HEK293 (cell line): ENCODE measurements around the gene FLOT2.

Experiments
- CTCF ChIA-PET: fragments of 350-600 bp; formaldehyde crosslinking; extraction: SDS; loops from one replicate; lab custom pipeline; 2021; ENCODE audit warnings: antibody characterized with exemption; lab: Yijun Ruan, JAX
- POLR2A ChIA-PET: fragments of 300-600 bp; formaldehyde crosslinking; extraction: SDS; loops from one replicate; lab custom pipeline; 2020; ENCODE audit warnings: antibody characterized with exemption, inconsistent platforms; lab: Yijun Ruan, JAX
- H3K27ac ChIP-seq: fragments of 200-500 bp; sonication (Bioruptor generic); 2 replicates; pipeline ENCODE4 v1.5.1; 2014; ENCODE audit warnings: low read depth, low read length, control low read depth, inconsistent platforms; ENCODE audit errors: extremely low read depth
- H3K36me3 ChIP-seq, 2 experiments: fragments of 200-500 bp in 1 of 2; sonication (Bioruptor generic) in 1 of 2; 1 replicate in 1 of 2; 2 replicates in 1 of 2; pipeline ENCODE4 v1.5.1; 2014 to 2017; ENCODE audit warnings: inconsistent platforms in 2 of 2, low read length in 2 of 2; ENCODE audit not compliant: control insufficient read depth in 2 of 2, insufficient read depth in 1 of 2
- H3K4me1 ChIP-seq: fragments of 200-500 bp; sonication (Bioruptor generic); 2 replicates; pipeline ENCODE4 v1.5.1; 2014; ENCODE audit warnings: mild to moderate bottlenecking, low read length, inconsistent platforms; ENCODE audit not compliant: control insufficient read depth, insufficient read depth
- H3K4me3 ChIP-seq: 2 replicates; pipeline ENCODE4 v1.5.1; 2011; ENCODE audit warnings: low read depth, mild to moderate bottlenecking, control low read depth, low read length, moderate library complexity
- H3K9me3 ChIP-seq: fragments of 200-500 bp; sonication (Bioruptor generic); 2 replicates; pipeline ENCODE4 v1.5.1; 2014; ENCODE audit warnings: low read depth, low read length, inconsistent platforms; ENCODE audit not compliant: control insufficient read depth, insufficient read depth
- IKZF3 ChIP-seq: fragments of 450-650 bp; IDR thresholded peaks from 2 replicates; pipeline ENCODE4 v1.5.0; 2018; ENCODE audit warnings: missing biosample characterization, mild to moderate bottlenecking, missing genetic modification characterization, moderate library complexity
- KLF16 ChIP-seq: fragments of 450-650 bp; formaldehyde crosslinking; IDR thresholded peaks from 2 replicates; pipeline ENCODE4 v1.5.1; 2017; ENCODE audit warnings: missing biosample characterization, missing genetic modification characterization
- MEIS1 ChIP-seq: sonication (generic); formaldehyde crosslinking; IDR thresholded peaks from 2 replicates; pipeline ENCODE4 v1.8.1; 2022; ENCODE audit warnings: missing genetic modification reagents, mild to moderate bottlenecking, borderline replicate concordance
- OVOL3 ChIP-seq: fragments of 450-650 bp; formaldehyde crosslinking; IDR thresholded peaks from 2 replicates; pipeline ENCODE4 v1.5.1; 2016; ENCODE audit warnings: missing biosample characterization, missing genetic modification characterization
- PRDM1 ChIP-seq: fragments of 450-650 bp; formaldehyde crosslinking; IDR thresholded peaks from 2 replicates; pipeline ENCODE4; 2016; ENCODE audit warnings: missing biosample characterization, missing genetic modification characterization
- REPIN1 ChIP-seq: fragments of 450-650 bp; formaldehyde crosslinking; IDR thresholded peaks from 2 replicates; pipeline ENCODE4 v1.5.1; 2017; ENCODE audit warnings: missing biosample characterization, missing genetic modification characterization, low read depth
- SP2 ChIP-seq: fragments of 450-650 bp; formaldehyde crosslinking; IDR thresholded peaks from 2 replicates; pipeline ENCODE4 v1.5.1; 2016; ENCODE audit warnings: missing biosample characterization, missing genetic modification characterization
- SP7 ChIP-seq: fragments of 450-650 bp; formaldehyde crosslinking; IDR thresholded peaks from 2 replicates; pipeline ENCODE4 v1.5.1; 2016; ENCODE audit warnings: missing biosample characterization, missing genetic modification characterization
- ZBTB17 ChIP-seq: fragments of 450-650 bp; formaldehyde crosslinking; IDR thresholded peaks from 2 replicates; pipeline ENCODE4 v1.5.1; 2016; ENCODE audit warnings: missing biosample characterization, missing genetic modification characterization
- ZBTB20 ChIP-seq: fragments of 450-650 bp; formaldehyde crosslinking; IDR thresholded peaks from 2 replicates; pipeline ENCODE4 v1.5.1; 2016; ENCODE audit warnings: missing biosample characterization, missing genetic modification characterization
- ZNF10 ChIP-seq: fragments of 450-650 bp; formaldehyde crosslinking; IDR thresholded peaks from 2 replicates; pipeline ENCODE4 v1.5.1; 2017; ENCODE audit warnings: missing biosample characterization, missing genetic modification characterization
- ZNF146 ChIP-seq: fragments of 450-650 bp; formaldehyde crosslinking; IDR thresholded peaks from 2 replicates; pipeline ENCODE4 v1.5.1; 2016; ENCODE audit warnings: missing biosample characterization, missing genetic modification characterization
- ZNF155 ChIP-seq: fragments of 450-650 bp; formaldehyde crosslinking; IDR thresholded peaks from 2 replicates; pipeline ENCODE4 v1.5.1; 2016; ENCODE audit warnings: missing biosample characterization, missing genetic modification characterization
- ZNF19 ChIP-seq: fragments of 450-650 bp; formaldehyde crosslinking; IDR thresholded peaks from 2 replicates; pipeline ENCODE4; 2016; ENCODE audit warnings: missing biosample characterization, missing genetic modification characterization, low read depth
- ZNF211 ChIP-seq: fragments of 450-650 bp; formaldehyde crosslinking; IDR thresholded peaks from 2 replicates; pipeline ENCODE4 v1.5.1; 2016; ENCODE audit warnings: low read depth, missing biosample characterization, missing genetic modification characterization
- ZNF274 ChIP-seq, 2 experiments: fragments of 200-500 bp in 1 of 2; fragments of 450-650 bp in 1 of 2; sonication (Bioruptor generic) in 1 of 2; formaldehyde crosslinking in 1 of 2; IDR thresholded peaks; 2 replicates each; pipeline versions ENCODE4 v1.5.1 to v1.6.1; 2014 to 2016; ENCODE audit warnings: borderline replicate concordance in 1 of 2, inconsistent platforms in 1 of 2, low read length in 1 of 2, missing biosample characterization in 1 of 2, missing genetic modification characterization in 1 of 2
- ZNF292 ChIP-seq: fragments of 450-650 bp; formaldehyde crosslinking; IDR thresholded peaks from 2 replicates; pipeline ENCODE4 v1.5.1; 2016; ENCODE audit warnings: low read depth, missing biosample characterization, missing genetic modification characterization, borderline replicate concordance
- ZNF302 ChIP-seq: fragments of 450-650 bp; formaldehyde crosslinking; IDR thresholded peaks from 2 replicates; pipeline ENCODE4 v1.5.1; 2016; ENCODE audit warnings: missing biosample characterization, missing genetic modification characterization, low read depth
- ZNF394 ChIP-seq: fragments of 450-650 bp; formaldehyde crosslinking; IDR thresholded peaks from 2 replicates; pipeline ENCODE4 v1.5.1; 2016; ENCODE audit warnings: missing biosample characterization, missing genetic modification characterization, mild to moderate bottlenecking, moderate library complexity, borderline replicate concordance
- ZNF404 ChIP-seq: fragments of 450-650 bp; formaldehyde crosslinking; IDR thresholded peaks from 2 replicates; pipeline ENCODE4 v1.5.1; 2017; ENCODE audit warnings: missing biosample characterization, missing genetic modification characterization
- ZNF416 ChIP-seq: fragments of 450-650 bp; formaldehyde crosslinking; IDR thresholded peaks from 2 replicates; pipeline ENCODE4 v1.5.1; 2016; ENCODE audit warnings: missing biosample characterization, missing genetic modification characterization
- ZNF426 ChIP-seq: fragments of 450-650 bp; formaldehyde crosslinking; IDR thresholded peaks from 2 replicates; pipeline ENCODE4 v1.5.1; 2017; ENCODE audit warnings: missing biosample characterization, missing genetic modification characterization, mild to moderate bottlenecking, inconsistent platforms, moderate library complexity
- ZNF555 ChIP-seq: fragments of 450-650 bp; formaldehyde crosslinking; conservative IDR thresholded peaks from 2 replicates; pipeline ENCODE4 v1.5.1; 2017; ENCODE audit warnings: missing biosample characterization, mild to moderate bottlenecking, missing genetic modification characterization, inconsistent platforms
- ZNF561 ChIP-seq: fragments of 450-650 bp; IDR thresholded peaks from 2 replicates; pipeline ENCODE4 v1.5.1; 2018; ENCODE audit warnings: missing biosample characterization, missing genetic modification characterization, borderline replicate concordance
- ZNF571 ChIP-seq: fragments of 450-650 bp; formaldehyde crosslinking; IDR thresholded peaks from 2 replicates; pipeline ENCODE4 v1.5.0; 2017; ENCODE audit warnings: missing biosample characterization, missing genetic modification characterization
- ZNF629 ChIP-seq: fragments of 450-650 bp; formaldehyde crosslinking; IDR thresholded peaks from 2 replicates; pipeline ENCODE4 v1.5.1; 2017; ENCODE audit warnings: missing biosample characterization, missing genetic modification characterization
- ZNF660 ChIP-seq: fragments of 450-650 bp; IDR thresholded peaks from 2 replicates; pipeline ENCODE4 v1.5.1; 2018; ENCODE audit warnings: missing biosample characterization, mild to moderate bottlenecking, missing genetic modification characterization
- ZNF785 ChIP-seq: fragments of 450-650 bp; formaldehyde crosslinking; IDR thresholded peaks from 2 replicates; pipeline ENCODE4 v1.5.1; 2016; ENCODE audit warnings: missing biosample characterization, missing genetic modification characterization
- TF ChIP-seq, protein P1 (sequence below): fragments of 450-650 bp; formaldehyde crosslinking; IDR thresholded peaks from 2 replicates; pipeline ENCODE4 v1.5.1; 2016; ENCODE audit warnings: missing biosample characterization, missing genetic modification characterization
- TF ChIP-seq, protein P2 (sequence below): fragments of 450-650 bp; formaldehyde crosslinking; optimal IDR thresholded peaks from 2 replicates; pipeline ENCODE3; 2016; ENCODE audit warnings: missing biosample characterization, mild to moderate bottlenecking, missing genetic modification characterization
- TF ChIP-seq, protein P3 (sequence below): fragments of 450-650 bp; formaldehyde crosslinking; IDR thresholded peaks from 2 replicates; pipeline ENCODE4 v1.5.1; 2016; ENCODE audit warnings: missing biosample characterization, missing genetic modification characterization, borderline replicate concordance
- TF ChIP-seq, protein P4 (sequence below): fragments of 450-650 bp; formaldehyde crosslinking; IDR thresholded peaks from 2 replicates; pipeline ENCODE4 v1.5.1; 2016; ENCODE audit warnings: missing biosample characterization, missing genetic modification characterization

The FLOT2 gene

DNA sequence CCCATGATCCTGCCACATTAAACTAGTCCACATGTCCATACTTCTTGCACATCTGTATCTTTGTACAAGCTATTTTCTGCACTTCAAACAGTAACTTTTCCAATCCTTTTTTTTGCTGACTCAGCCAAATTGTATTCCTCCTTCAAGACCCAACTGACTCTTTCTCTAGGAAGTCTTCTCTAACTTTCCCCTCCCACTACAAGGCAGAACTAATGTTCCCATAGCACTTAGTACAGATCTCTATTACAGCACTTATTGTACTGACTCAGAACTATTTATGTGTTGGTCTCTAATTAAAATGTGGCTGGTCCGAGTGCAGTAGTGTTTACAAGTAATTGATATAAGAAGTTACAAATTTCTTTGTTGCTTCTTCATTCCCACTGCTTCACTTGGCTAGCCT is 63.1 kb downstream of the FLOT2 start:
- POLR2A ChIA-PET, result no interaction called here

More for the DNA sequence above, 63.1 kb downstream of the FLOT2 start:
- CTCF ChIA-PET, result interaction anchor here (0.6 to 3.7 kb wide), 4 partner anchors 69 to 1816 kb away, joined by 3 to 18 read pairs (median 4); no protein-coding TSS in a partner anchor
- TF ChIP-seq MEIS1 (CRISPR knock-in tag), result no peak
- TF ChIP-seq ZNF426 (tag by site-specific recombination), result no peak
- TF ChIP-seq REPIN1 (tag by site-specific recombination), result no peak
- no peak for TF ChIP-seq ZNF416
- TF ChIP-seq, protein P1, sequence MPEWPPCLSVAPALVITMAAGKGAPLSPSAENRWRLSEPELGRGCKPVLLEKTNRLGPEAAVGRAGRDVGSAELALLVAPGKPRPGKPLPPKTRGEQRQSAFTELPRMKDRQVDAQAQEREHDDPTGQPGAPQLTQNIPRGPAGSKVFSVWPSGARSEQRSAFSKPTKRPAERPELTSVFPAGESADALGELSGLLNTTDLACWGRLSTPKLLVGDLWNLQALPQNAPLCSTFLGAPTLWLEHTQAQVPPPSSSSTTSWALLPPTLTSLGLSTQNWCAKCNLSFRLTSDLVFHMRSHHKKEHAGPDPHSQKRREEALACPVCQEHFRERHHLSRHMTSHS (tag by site-specific recombination), result no peak
- TF ChIP-seq ZNF404 (tag by site-specific recombination), result no peak
- no peak for TF ChIP-seq ZNF555 (tag by site-specific recombination)
- TF ChIP-seq, protein P2, sequence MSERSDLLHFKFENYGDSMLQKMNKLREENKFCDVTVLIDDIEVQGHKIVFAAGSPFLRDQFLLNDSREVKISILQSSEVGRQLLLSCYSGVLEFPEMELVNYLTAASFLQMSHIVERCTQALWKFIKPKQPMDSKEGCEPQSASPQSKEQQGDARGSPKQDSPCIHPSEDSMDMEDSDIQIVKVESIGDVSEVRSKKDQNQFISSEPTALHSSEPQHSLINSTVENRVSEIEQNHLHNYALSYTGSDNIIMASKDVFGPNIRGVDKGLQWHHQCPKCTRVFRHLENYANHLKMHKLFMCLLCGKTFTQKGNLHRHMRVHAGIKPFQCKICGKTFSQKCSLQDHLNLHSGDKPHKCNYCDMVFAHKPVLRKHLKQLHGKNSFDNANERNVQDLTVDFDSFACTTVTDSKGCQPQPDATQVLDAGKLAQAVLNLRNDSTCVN (tag by site-specific recombination), result no peak
- TF ChIP-seq PRDM1 (tag by site-specific recombination), result peak; percentile 15; the same call in 1 of the 2 replicates
- TF ChIP-seq, protein P3, sequence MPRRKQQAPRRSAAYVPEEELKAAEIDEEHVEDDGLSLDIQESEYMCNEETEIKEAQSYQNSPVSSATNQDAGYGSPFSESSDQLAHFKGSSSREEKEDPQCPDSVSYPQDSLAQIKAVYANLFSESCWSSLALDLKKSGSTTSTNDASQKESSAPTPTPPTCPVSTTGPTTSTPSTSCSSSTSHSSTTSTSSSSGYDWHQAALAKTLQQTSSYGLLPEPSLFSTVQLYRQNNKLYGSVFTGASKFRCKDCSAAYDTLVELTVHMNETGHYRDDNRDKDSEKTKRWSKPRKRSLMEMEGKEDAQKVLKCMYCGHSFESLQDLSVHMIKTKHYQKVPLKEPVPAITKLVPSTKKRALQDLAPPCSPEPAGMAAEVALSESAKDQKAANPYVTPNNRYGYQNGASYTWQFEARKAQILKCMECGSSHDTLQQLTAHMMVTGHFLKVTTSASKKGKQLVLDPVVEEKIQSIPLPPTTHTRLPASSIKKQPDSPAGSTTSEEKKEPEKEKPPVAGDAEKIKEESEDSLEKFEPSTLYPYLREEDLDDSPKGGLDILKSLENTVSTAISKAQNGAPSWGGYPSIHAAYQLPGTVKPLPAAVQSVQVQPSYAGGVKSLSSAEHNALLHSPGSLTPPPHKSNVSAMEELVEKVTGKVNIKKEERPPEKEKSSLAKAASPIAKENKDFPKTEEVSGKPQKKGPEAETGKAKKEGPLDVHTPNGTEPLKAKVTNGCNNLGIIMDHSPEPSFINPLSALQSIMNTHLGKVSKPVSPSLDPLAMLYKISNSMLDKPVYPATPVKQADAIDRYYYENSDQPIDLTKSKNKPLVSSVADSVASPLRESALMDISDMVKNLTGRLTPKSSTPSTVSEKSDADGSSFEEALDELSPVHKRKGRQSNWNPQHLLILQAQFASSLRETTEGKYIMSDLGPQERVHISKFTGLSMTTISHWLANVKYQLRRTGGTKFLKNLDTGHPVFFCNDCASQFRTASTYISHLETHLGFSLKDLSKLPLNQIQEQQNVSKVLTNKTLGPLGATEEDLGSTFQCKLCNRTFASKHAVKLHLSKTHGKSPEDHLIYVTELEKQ (tag by site-specific recombination), result no peak
- TF ChIP-seq ZNF211 (tag by site-specific recombination), result no peak
- 0 out of 2 replicates have a peak, but pooled peaks have one; percentile 13 for TF ChIP-seq ZNF629
- TF ChIP-seq ZNF571 (tag by site-specific recombination), result no peak
- TF ChIP-seq ZBTB17, result 0 out of 2 replicates have a peak, but pooled peaks have one; percentile 33
- TF ChIP-seq ZNF10 (tag by site-specific recombination), result no peak
- no peak for TF ChIP-seq ZNF274 (IDR thresholded peaks at IDR 0.05; ENCODE audit: low read length)
- TF ChIP-seq ZNF274 (tag by site-specific recombination; IDR thresholded peaks at IDR 0.05; ENCODE audit: borderline replicate concordance), result no peak
- TF ChIP-seq, protein P4, sequence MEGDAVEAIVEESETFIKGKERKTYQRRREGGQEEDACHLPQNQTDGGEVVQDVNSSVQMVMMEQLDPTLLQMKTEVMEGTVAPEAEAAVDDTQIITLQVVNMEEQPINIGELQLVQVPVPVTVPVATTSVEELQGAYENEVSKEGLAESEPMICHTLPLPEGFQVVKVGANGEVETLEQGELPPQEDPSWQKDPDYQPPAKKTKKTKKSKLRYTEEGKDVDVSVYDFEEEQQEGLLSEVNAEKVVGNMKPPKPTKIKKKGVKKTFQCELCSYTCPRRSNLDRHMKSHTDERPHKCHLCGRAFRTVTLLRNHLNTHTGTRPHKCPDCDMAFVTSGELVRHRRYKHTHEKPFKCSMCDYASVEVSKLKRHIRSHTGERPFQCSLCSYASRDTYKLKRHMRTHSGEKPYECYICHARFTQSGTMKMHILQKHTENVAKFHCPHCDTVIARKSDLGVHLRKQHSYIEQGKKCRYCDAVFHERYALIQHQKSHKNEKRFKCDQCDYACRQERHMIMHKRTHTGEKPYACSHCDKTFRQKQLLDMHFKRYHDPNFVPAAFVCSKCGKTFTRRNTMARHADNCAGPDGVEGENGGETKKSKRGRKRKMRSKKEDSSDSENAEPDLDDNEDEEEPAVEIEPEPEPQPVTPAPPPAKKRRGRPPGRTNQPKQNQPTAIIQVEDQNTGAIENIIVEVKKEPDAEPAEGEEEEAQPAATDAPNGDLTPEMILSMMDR (tag by site-specific recombination), result no peak
- no peak for TF ChIP-seq ZNF302 (tag by site-specific recombination)
- no peak for TF ChIP-seq KLF16
- TF ChIP-seq SP2 (tag by site-specific recombination), result no peak
- no peak for TF ChIP-seq ZNF19 (tag by site-specific recombination)
- no peak for TF ChIP-seq ZNF146 (tag by site-specific recombination)
- TF ChIP-seq IKZF3 (tag by site-specific recombination), result no peak
- no peak for TF ChIP-seq OVOL3 (tag by site-specific recombination)
- no peak for TF ChIP-seq ZNF292 (tag by site-specific recombination)
- TF ChIP-seq ZNF785, result no peak
- 0 out of 2 replicates have a peak, but pooled peaks have one; percentile 27 for TF ChIP-seq SP7 (tag by site-specific recombination)
- TF ChIP-seq ZNF394, result no peak
- TF ChIP-seq ZNF155, result no peak
- no peak for TF ChIP-seq ZNF561 (tag by site-specific recombination)
- no peak for TF ChIP-seq ZBTB20 (tag by site-specific recombination)
- TF ChIP-seq ZNF660 (tag by site-specific recombination), result peak; percentile 76; the same call in 1 of the 2 replicates
- H3K9me3 ChIP-seq, result no peaks in the 10 kb centered on the region
- no peaks in the 10 kb centered on the region for H3K4me1 ChIP-seq
- H3K4me3 ChIP-seq, result no peak overlapping the region
- H3K27ac ChIP-seq, result no peak overlapping the region
- peaks cover 13% of the 10 kb centered on the region in 2 experiments; a peak in 2 of 3 replicates for H3K36me3 ChIP-seq
